Measurements from ENCODE around the gene PLEK2.
A peak's percentile ranks its signal among the peaks of the same experiment; 100 is the strongest.

PLEK2 gene

GRCh38 chr14:67426161-67426560 is 14.2 kb upstream of the PLEK2 start:
- TF ChIP-seq, protein P1, sequence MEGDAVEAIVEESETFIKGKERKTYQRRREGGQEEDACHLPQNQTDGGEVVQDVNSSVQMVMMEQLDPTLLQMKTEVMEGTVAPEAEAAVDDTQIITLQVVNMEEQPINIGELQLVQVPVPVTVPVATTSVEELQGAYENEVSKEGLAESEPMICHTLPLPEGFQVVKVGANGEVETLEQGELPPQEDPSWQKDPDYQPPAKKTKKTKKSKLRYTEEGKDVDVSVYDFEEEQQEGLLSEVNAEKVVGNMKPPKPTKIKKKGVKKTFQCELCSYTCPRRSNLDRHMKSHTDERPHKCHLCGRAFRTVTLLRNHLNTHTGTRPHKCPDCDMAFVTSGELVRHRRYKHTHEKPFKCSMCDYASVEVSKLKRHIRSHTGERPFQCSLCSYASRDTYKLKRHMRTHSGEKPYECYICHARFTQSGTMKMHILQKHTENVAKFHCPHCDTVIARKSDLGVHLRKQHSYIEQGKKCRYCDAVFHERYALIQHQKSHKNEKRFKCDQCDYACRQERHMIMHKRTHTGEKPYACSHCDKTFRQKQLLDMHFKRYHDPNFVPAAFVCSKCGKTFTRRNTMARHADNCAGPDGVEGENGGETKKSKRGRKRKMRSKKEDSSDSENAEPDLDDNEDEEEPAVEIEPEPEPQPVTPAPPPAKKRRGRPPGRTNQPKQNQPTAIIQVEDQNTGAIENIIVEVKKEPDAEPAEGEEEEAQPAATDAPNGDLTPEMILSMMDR (IDR thresholded peaks at IDR 0.05) = no peak

DNA sequence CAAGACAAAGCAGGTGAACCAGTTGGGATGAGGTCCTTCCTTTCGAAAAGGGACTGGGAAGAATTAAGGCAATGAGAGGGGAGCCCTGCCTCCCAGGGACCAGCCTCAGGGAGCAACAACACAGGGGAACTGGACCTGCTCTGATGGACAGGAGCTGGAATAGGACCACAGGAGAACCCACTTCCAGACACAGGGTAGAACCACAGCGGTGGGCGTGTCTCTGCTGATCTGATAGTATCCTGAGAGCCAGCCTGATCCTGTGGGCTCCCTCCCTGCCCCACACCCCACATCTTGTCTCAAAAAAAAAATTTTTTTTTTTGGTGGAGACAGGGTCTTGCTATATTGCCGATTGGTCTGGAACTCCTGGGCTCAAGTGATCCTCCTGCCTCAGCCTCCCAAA is 13.6 kb upstream of the PLEK2 start:
- TF ChIP-seq, protein P1 (IDR thresholded peaks at IDR 0.05) = no peak

GRCh38 chr14:67424539-67424938 is 12.6 kb upstream of the PLEK2 start:
- TF ChIP-seq, protein P1 (IDR thresholded peaks at IDR 0.05) = no peak

- TF ChIP-seq, protein P1 (IDR thresholded peaks at IDR 0.05) = no peak
These were observed 11.5 kb upstream of the PLEK2 start for GRCh38 chr14:67423424-67423823.

GRCh38 chr14:67421356-67422224 is 9.6 kb upstream of the PLEK2 start:
- TF ChIP-seq, protein P1 (IDR thresholded peaks at IDR 0.05) = no peak

DNA sequence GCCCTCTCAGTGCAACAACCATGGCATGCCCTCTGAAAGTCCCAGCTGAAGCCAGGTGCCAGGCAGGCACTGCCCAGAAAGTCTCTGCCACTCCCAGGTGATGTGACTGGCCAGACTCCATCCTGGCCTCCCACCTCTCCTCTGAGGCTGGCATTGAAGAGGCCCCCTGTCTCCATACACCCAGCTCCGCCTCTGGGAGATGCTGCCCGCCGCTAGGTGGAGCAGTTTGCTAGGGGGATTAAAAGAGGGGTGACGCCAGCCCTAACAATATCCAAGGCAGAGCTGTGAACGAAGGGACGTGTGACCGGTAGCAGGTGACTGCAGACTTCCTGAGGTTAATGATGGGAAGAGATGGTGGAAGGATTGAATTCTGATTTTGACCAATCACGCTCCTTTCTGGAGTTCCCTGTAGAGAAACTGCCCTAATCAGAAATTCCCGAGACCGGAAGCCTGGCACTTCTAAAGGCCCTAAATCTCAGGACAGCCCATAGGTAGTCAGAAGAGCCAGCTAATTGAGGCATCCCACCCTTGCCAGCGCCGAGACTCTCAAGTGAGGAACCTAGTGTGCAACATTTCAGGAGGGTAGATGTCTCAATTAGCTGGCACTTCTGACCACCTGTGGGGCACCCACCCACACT is 8.3 kb upstream of the PLEK2 start:
- TF ChIP-seq, protein P1 (IDR thresholded peaks at IDR 0.05) = peak; percentile 63

DNA sequence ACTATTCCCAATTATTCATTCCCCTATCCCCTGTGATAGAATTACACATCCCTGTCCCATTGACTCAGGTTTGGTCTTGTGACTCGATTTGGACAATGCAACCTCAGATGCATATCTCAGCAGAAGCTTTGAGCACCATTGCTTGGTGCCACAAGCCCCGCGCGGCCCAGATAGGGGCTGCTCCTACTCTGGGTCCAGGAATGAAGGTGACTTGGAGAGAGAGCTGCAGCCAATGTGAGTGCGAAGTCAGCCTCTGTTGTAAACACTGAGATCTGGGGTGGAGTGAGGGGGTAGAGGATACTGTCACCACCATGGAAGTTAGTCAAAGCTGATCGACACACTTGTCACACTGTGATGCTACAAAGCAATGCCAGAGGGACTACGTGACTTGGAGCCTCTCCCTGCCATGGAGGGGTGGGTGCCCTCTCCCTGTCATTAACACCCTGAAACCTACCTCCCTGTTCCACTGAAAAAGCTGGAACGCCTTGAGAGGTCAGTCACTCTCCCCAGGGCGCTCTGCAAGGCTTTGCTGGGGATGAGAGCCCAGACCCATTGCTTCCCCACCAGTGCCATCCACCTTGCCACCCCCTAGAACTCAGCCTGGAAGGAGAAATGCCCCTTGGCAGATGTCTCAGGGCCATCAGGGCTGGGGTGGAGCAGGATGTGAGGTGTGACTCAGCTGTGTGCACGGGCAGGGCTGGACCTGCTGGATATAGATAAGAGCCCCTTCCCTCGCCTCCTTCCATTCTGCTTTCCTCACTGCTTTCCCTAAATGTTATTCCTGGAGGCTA is 6.6 kb upstream of the PLEK2 start:
- TF ChIP-seq, protein P1 (IDR thresholded peaks at IDR 0.05) = no peak
